Smooth muscle cell (in vitro differentiated cells): ENCODE data around the gene ARHGEF28. TPM values are rescaled to one million over a fixed set of nuclear protein-coding genes. Genes with fewer than 3 reads are reported as not detected.

Experiments
- DNase-seq: peaks from one replicate; lab custom pipeline; 2025; ENCODE audit not compliant: unreplicated experiment; lab: John Stamatoyannopoulos, UW
- H2AFZ ChIP-seq: fragments of 200-600 bp; sonication (generic); 2 replicates; pipeline ENCODE4 v1.6.0; 2016; ENCODE audit warnings: antibody characterized with exemption, low read depth, mild to moderate bottlenecking
- H3F3A ChIP-seq: fragments of 200-600 bp; sonication (generic); 2 replicates; pipeline ENCODE4 v1.6.0; 2017; ENCODE audit warnings: antibody characterized with exemption, low read depth
- H3K27ac ChIP-seq: fragments of 200-600 bp; sonication (generic); 2 replicates; pipeline ENCODE4 v1.5.1; 2016; ENCODE audit warnings: low read depth, mild to moderate bottlenecking
- H3K27me3 ChIP-seq: fragments of 200-600 bp; sonication (generic); 2 replicates; pipeline ENCODE4 v1.6.1; 2016; ENCODE audit warnings: low read depth, mild to moderate bottlenecking
- H3K36me3 ChIP-seq: fragments of 200-600 bp; sonication (generic); 2 replicates; pipeline ENCODE4 v1.5.1; 2016; ENCODE audit warnings: low read depth
- H3K4me1 ChIP-seq: fragments of 200-600 bp; sonication (generic); 2 replicates; pipeline ENCODE4 v1.5.1; 2016; ENCODE audit warnings: low read depth
- H3K4me2 ChIP-seq: fragments of 200-600 bp; sonication (generic); 2 replicates; pipeline ENCODE4 v1.6.0; 2016; ENCODE audit warnings: mild to moderate bottlenecking
- H3K4me3 ChIP-seq: fragments of 200-600 bp; sonication (generic); 2 replicates; pipeline ENCODE4 v1.5.1; 2016; ENCODE audit warnings: mild to moderate bottlenecking
- H3K79me2 ChIP-seq: fragments of 200-600 bp; sonication (generic); 2 replicates; pipeline ENCODE4 v1.6.0; 2016; ENCODE audit warnings: low read depth, mild to moderate bottlenecking
- H3K9ac ChIP-seq: fragments of 200-600 bp; sonication (generic); 2 replicates; pipeline ENCODE4 v1.6.0; 2016; ENCODE audit warnings: low read depth
- H3K9me3 ChIP-seq: fragments of 200-600 bp; sonication (generic); replicated peaks from 2 replicates; pipeline ENCODE4 v1.5.1; 2016; ENCODE audit warnings: low read depth
- H4K20me1 ChIP-seq: fragments of 200-600 bp; sonication (generic); 2 replicates; pipeline ENCODE4 v1.6.0; 2016; ENCODE audit warnings: low read depth
- CTCF ChIP-seq: fragments of 200-600 bp; sonication (generic); IDR thresholded peaks from 2 replicates; pipeline ENCODE4 v1.5.1; 2017; ENCODE audit warnings: borderline replicate concordance, mild to moderate bottlenecking, antibody characterized with exemption; ENCODE audit not compliant: insufficient read depth, poor library complexity, severe bottlenecking
- WGBS: methylation state at CpG from one replicate; pipeline ENCODE4 v1.1.7; 2016; ENCODE audit warnings: low lambda C conversion rate; 5-methylcytosine and 5-hydroxymethylcytosine counted together
- polyA plus RNA-seq: library from polyadenylated mRNA; unstranded; fragments of >200 nt; fragmentation: Nextera tagmentation; extraction: Ambion mirVana; gene quantifications from 2 replicates; pipeline ENCODE4 v1.2.1, GENCODE V29; 2016
- total RNA-seq: library from RNA; depleted of rRNA; stranded (reverse); fragments of >200 nt; gene quantifications from 2 replicates; pipeline ENCODE4 v1.2.3, GENCODE V29; 2014

The ARHGEF28 gene
- total and polyA plus RNA-seq, 2 experiments from 2014 or later: 0.19 to 0.90 TPM

- no peak overlapping the region for H3K4me3 ChIP-seq
These were observed 92.8 kb downstream of the ARHGEF28 start for GRCh38 chr5:73718762-73719161.

GRCh38 chr5:73719632-73720031, 93.6 kb downstream of the ARHGEF28 start:
- Histone ChIP-seq H3K36me3 (no peaks in the 10 kb centered on the region), H3F3A (no peaks in the 10 kb centered on the region), H3K4me3 (no peak overlapping the region), H2AFZ (no peak overlapping the region), H4K20me1 (no peaks in the 10 kb centered on the region), H3K27me3 (peaks cover 10% of the 10 kb centered on the region), H3K9ac (no peak overlapping the region), H3K9me3 (no peaks in the 10 kb centered on the region), H3K27ac (no peak overlapping the region), H3K4me1 (no peaks in the 10 kb centered on the region), H3K79me2 (no peaks in the 10 kb centered on the region), H3K4me2 (no peak overlapping the region)
- no peak for DNase-seq
- 78% methylated on average over 3 of the region's 3 CpGs for WGBS
- TF ChIP-seq CTCF: no peak

More at GRCh38 chr5:73718762-73719161, 92.8 kb downstream of the ARHGEF28 start:
- no peaks in the 10 kb centered on the region for H3K4me1 ChIP-seq
- no peaks in the 10 kb centered on the region for H3F3A ChIP-seq
- no peaks in the 10 kb centered on the region for H4K20me1 ChIP-seq
- no peaks in the 10 kb centered on the region for H3K79me2 ChIP-seq
- H3K9me3 ChIP-seq: no peaks in the 10 kb centered on the region
- H3K27ac ChIP-seq: no peak overlapping the region
- no peak for DNase-seq
- WGBS: 90% methylated on average over 3 of the region's 3 CpGs
- TF ChIP-seq CTCF: no peak
- no peak overlapping the region for H2AFZ ChIP-seq
- H3K4me2 ChIP-seq: no peak overlapping the region
- H3K27me3 ChIP-seq: peaks cover 17% of the 10 kb centered on the region
- no peak overlapping the region for H3K9ac ChIP-seq
- H3K36me3 ChIP-seq: no peaks in the 10 kb centered on the region

GRCh38 chr5:73722231-73722630, 96.2 kb downstream of the ARHGEF28 start:
- H3F3A ChIP-seq: no peaks in the 10 kb centered on the region
- no peak overlapping the region for H3K4me3 ChIP-seq
- no peaks in the 10 kb centered on the region for H3K79me2 ChIP-seq
- H4K20me1 ChIP-seq: no peaks in the 10 kb centered on the region
- H3K27ac ChIP-seq: no peak overlapping the region
- no peak for TF ChIP-seq CTCF
- no peak overlapping the region for H3K9ac ChIP-seq
- DNase-seq: no peak
- no peak overlapping the region for H3K4me2 ChIP-seq
- H3K4me1 ChIP-seq: no peaks in the 10 kb centered on the region
- H3K36me3 ChIP-seq: no peaks in the 10 kb centered on the region
- 62% methylated on average over 1 of the region's 1 CpG for WGBS
- H3K9me3 ChIP-seq: no peaks in the 10 kb centered on the region
- no peak overlapping the region for H2AFZ ChIP-seq
- H3K27me3 ChIP-seq: peaks cover 11% of the 10 kb centered on the region

GRCh38 chr5:73726071-73726470, 100.1 kb downstream of the ARHGEF28 start:
- Histone ChIP-seq H3K27ac (no peak overlapping the region), H3F3A (no peaks in the 10 kb centered on the region), H2AFZ (no peak overlapping the region), H3K36me3 (no peaks in the 10 kb centered on the region), H4K20me1 (no peaks in the 10 kb centered on the region), H3K27me3 (peaks cover 11% of the 10 kb centered on the region), H3K9me3 (no peaks in the 10 kb centered on the region), H3K4me2 (no peak overlapping the region), H3K4me1 (no peaks in the 10 kb centered on the region), H3K9ac (no peak overlapping the region), H3K4me3 (no peak overlapping the region), H3K79me2 (no peaks in the 10 kb centered on the region)
- no peak for TF ChIP-seq CTCF
- no peak for DNase-seq
